ENCODE results near the gene RALGAPA1. TPM values are rescaled to one million over a fixed set of nuclear protein-coding genes. Genes with fewer than 3 reads are reported as not detected.

RALGAPA1 gene
- total RNA-seq, 2 donors from 2014 or later, result 65.8 to 73.2 TPM

DNA sequence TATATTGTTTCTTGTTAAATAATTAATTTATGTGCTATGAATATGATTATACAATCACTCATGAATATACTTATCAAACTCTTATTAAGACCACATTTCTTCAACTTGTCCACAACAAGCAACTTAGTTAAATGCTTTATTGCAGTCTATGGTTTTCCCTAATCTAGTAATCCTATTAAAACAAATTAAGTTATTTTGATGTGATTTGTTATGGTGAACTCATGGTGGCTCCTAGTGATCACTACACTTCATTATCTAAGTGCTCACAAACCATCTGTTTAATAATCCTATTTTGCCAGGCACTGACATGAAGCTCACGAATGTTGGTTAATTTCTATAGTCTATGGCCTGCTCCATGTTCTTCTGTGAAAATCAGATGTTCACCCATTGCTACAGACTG is 232.2 kb downstream of the RALGAPA1 start:
- intact Hi-C loops (cut with DNase I), result no loop called here
- no peak for DNase-seq (ENCODE audit: low spot score)

DNA sequence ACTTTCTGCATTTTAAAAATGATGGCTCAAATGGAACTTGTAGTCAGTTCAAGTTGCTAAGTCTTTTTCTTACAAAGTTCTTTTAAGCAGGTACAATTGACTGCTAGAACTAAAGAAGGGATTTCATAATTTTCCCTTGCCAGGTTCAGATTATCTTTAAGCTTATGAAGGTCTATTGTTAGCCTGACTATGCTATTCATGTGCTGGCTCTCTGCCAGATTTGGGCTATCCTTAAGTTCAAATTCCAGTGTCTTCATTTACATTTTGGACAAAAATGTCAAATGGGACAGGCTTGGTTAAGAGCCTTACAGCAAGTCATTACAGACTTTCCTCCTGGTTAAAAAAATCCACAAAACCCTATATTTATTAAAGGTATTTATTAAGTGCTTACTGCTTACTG is 232.8 kb downstream of the RALGAPA1 start:
- intact Hi-C loops (cut with DNase I), result no loop called here

DNA sequence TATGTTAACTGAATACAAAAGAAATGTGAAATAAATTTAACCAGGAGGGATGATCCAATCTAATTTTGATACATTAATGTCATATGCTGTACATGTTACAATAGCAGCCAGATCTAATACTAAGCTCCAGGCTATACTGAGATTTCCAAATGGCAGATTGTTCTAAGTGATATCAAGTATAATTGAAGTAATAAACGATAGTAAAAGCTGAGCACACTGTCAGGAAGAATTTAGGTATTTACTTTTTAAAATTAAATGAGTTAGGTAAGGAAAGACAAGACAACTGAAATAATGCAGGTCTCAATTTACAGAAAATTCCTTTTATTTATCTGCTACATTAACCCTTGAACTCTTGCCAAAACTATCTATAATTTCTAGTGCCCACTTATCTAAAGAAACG is 235.2 kb downstream of the RALGAPA1 start:
- intact Hi-C loops (cut with DNase I), result no loop called here
- no peak for DNase-seq (ENCODE audit: low spot score)

More for the DNA sequence above, 232.8 kb downstream of the RALGAPA1 start:
- DNase-seq (ENCODE audit: low spot score), result no peak

DNA sequence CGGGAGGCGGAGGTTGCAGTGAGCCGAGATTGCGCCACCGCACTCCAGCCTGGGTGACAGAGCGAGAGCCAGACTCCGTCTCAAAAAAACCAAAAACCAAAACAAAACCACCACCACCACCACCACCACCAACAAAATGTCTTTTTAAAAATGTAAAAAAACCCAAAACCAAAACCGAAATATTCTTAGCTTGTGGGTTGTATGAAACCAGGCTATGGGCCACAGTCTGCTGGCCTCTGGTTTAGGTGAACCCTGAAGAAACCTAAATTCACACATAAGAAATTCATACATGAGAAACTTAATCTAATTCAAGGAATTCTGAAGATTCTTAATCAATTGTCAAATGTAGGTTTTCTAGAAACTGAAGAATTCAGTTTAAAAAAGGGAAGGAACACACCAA is 237.5 kb downstream of the RALGAPA1 start:
- no peak for DNase-seq (ENCODE audit: low spot score)
- intact Hi-C loops (cut with DNase I), result no loop called here

DNA sequence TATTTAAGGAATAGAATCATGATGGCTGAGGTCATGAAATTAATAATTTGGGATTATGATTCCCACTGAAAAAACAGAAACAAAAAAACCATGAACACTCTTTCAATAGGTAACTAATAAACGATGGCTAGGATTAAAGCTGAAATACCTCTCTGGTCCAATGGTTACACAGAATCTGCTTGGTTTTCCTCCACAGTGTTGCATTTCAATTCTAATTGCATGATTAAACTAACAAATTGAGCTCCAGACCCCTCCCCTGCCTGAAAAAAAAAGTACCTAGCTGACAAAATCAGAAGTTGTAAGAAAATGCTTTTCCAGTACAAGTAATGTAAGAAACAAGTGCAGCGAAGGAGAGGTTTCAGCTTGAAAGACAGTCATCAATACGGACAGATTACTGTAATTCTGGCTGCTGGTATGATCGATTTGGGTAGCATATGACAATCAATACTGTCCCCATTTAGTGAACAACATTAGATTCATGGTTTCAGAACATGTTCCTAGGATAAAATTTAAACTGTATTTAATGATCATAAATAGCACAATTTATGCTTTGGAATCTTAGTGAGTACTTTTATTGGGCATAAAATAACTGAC is 243.1 kb downstream of the RALGAPA1 start:
- DNase-seq (ENCODE audit: low spot score), result no peak
- intact Hi-C loops (cut with DNase I), result no loop called here

DNA sequence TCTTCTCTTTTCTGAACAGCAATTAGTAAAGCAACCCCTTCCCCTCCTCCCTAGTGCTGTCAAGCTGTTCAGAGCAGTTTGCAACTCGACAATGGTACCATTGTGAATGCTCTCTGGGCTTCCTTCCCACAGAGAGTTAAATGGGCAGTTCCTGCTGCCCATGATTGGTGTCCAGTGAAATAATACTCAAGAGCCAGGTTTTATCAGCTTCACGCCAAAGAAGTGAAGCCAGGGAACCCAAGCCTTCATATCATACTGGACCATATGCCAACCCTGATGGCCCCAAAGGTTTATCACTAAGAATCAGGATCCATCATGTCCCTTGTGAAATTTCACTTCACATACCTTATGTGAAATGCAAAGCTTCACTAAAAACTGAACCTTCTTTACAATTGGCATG is 250.4 kb downstream of the RALGAPA1 start:
- DNase-seq (ENCODE audit: low spot score), result no peak
- intact Hi-C loops (cut with DNase I), result no loop called here

DNA sequence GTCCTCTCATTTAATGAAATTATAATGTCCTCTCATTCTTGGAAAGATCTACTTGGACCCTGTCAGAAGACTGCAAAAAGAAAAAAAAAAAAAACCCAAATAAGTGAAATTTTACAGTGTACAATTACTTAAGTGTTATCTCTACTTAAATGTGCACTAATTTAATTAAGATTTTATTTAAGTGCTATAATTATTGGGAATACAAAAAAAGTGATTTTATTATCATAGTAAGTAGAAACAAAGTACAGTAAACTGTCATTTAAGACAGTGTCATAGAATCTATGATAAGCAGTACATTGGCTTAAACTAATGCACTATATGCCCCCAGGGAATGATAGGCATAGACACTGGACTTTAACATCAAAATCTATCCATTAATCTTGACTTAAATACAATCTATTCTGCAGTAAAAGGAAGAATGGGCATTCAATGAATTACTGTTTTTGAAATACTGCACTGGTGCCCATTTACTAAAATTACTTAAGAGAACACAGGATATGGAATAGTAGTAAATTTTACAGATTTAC is 251.8 kb downstream of the RALGAPA1 start:
- DNase-seq (ENCODE audit: low spot score), result no peak
- intact Hi-C loops (cut with DNase I), result no loop called here

DNA sequence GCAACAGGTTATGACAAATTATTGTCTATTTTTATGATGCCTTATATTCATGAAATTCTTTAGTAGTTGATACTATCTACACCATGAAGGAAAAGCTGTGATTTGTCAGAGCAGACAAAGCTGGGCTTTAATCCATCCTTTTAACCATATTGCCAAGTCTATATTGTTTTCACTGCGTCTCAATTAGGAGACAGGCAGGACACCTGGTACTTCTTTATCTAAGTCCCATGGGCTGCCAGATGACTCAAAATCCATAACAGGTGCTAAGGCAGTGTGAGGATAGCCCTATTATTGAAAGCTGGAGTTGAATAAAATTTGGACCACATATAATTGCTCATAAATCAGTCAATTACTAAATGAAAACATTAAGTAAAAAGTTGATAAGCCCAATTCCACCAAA is 252.5 kb downstream of the RALGAPA1 start:
- intact Hi-C loops (cut with DNase I), result no loop called here

DNA sequence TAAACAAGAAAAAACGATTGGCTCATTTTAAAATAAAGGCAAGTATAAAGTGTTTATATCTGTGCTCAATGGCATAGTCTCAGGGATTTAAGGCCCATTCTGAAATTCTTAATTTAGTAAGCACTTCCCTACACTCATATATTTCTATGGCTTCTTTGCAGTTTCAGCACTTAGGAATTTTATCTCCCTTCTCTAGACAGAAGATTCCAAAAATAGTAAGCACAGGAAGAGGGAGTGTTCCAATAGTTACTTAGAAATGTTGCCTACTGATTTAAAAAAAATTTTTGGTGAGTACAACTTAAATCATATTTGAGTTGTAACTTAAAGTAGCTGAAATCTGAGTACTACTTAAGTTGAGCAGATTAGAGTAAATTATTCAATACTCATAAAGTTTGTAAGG is 255.3 kb downstream of the RALGAPA1 start:
- no peak for DNase-seq (ENCODE audit: low spot score)
- intact Hi-C loops (cut with DNase I), result no loop called here

More for the DNA sequence above, 252.5 kb downstream of the RALGAPA1 start:
- no peak for DNase-seq (ENCODE audit: low spot score)

DNA sequence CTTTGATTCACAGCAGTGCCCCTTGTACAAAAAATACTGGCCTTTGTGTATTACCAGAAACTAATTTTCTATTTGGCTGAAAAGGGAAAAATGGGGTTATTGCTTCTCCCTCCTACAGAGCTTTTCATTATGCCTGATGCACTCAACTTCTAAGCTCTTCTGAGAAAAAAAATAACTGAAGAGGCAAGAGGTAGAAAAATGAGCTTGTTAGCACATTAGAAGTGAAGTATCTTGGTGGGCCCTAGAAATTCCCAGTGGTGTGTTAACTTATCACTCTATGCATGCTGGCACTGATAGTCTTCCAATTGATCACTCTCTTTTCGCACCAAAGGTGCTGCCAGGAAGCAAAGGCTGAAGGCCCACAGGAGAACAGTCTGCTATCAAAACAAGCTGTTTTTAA is 258.0 kb downstream of the RALGAPA1 start:
- no peak for DNase-seq (ENCODE audit: low spot score)
- intact Hi-C loops (cut with DNase I), result no loop called here

DNA sequence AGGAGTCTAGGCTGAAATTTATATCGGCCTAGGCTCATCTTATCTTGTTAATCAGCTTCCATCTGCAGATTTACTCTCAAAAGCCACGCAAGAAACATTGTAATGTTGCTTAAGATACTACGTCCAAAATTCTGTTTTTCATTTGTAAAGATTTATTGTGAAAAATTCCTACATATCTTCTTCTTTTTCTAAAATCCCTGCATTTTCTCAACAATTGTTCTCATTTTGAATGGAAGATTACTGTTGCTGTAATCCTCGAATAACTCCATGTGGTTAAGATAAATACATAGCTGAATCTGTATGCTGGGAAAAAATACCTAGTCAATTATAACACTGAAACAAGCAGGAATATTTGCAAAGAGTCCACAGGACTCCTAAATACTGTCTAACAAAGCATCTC is 259.5 kb downstream of the RALGAPA1 start:
- intact Hi-C loops (cut with DNase I), result no loop called here
- DNase-seq (ENCODE audit: low spot score), result no peak

DNA sequence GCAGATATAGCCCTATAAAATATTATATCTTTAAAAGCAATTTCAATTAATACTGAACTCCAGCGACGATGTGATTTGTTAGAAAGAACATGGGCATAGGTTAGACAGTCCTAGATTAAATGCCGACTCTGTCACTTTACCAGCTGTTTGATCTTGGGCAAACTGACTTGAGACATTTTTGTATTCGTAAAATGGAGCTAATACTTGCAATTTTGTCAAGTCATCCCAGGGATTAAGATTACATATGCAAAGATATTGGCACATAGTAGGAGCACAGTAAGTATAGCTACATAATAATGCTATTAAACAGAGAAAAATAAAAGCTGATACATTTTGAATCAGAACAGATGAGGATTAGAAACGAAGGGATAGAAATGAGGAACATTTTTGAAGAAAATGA is 266.1 kb downstream of the RALGAPA1 start:
- DNase-seq (ENCODE audit: low spot score), result no peak
- intact Hi-C loops (cut with DNase I), result no loop called here

DNA sequence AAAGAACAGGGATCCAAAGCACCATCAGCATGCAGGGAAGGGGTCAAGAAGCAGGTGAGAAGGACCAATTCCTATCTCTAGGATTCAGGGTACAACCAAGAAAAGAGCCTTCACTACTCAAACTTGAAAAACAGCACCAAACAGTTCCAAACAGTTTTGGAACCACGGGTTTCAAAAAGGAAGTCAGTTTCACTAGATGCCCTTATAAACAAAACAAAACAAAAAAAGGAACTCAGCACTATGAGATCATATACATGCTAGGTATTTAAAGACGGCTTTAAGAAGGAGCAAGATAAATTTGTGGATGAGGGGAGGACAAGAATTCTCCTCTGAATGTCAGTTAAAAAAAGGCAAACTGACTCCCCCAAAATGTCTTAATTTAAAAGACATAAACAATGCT is 269.1 kb downstream of the RALGAPA1 start:
- DNase-seq (ENCODE audit: low spot score), result no peak
- intact Hi-C loops (cut with DNase I), result no loop called here

DNA sequence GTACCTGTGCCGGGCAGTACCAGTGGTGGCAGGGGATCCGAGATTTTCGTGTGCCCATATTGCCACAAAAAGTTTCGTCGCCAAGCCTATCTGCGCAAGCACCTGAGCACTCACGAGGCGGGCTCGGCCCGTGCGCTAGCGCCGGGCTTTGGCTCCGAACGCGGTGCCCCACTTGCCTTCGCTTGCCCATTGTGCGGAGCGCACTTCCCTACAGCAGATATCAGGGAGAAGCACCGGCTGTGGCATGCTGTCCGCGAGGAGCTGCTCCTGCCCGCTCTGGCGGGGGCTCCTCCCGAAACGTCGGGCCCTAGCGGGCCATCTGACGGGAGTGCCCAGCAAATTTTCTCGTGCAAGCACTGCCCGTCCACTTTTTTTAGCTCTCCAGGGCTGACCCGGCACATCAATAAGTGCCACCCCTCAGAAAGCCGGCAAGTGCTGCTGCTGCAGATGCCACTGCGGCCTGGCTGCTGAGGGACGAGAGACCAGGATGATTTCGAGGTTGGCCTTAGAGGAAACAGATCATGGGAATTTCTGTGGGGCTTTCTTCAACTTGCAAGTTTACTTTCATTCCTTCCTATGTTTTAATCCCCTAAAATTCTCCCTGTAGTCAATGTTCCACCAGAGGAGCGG is 273.5 kb downstream of the RALGAPA1 start:
- no peak for DNase-seq (ENCODE audit: low spot score)
- intact Hi-C loops (cut with DNase I), result no loop called here

DNA sequence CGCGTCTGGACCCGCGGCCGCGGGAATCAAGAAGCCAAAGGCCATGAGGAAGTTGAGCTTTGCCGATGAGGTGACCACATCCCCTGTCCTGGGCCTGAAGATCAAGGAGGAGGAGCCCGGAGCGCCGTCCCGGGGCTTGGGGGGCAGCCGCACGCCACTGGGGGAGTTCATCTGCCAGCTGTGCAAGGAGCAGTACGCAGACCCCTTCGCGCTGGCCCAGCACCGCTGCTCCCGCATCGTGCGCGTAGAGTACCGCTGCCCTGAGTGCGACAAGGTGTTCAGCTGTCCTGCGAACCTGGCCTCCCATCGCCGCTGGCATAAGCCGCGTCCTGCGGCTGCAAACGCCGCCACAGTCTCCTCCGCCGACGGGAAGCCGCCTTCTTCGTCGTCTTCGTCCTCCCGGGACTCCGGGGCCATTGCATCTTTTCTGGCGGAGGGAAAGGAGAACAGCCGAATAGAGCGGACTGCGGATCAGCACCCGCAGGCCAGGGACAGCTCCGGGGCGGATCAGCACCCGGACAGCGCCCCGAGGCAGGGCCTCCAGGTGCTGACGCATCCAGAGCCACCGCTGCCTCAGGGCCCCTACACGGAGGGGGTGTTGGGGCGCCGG is 274.1 kb downstream of the RALGAPA1 start:
- DNase-seq (ENCODE audit: low spot score), result peak; percentile 90
- intact Hi-C loops (cut with DNase I), result no loop called here

DNA sequence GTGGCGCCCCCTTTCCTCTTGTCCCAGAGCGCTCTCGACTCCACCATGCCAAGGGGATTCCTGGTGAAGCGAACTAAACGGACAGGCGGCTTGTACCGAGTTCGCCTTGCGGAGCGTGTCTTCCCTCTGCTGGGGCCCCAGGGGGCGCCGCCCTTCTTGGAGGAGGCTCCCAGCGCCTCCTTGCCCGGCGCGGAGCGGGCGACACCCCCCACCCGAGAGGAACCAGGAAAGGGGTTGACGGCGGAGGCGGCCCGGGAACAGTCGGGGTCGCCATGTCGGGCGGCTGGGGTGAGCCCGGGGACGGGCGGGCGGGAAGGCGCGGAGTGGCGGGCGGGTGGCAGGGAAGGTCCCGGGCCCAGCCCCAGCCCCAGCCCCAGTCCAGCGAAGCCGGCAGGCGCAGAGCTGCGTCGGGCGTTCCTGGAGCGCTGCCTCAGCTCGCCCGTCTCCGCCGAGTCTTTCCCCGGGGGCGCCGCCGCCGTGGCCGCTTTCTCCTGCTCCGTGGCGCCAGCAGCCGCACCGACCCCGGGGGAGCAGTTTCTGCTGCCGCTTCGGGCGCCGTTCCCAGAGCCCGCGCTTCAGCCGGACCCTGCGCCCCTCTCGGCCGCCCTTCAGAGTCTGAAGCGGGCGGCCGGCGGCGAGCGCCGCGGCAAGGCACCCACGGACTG is 274.8 kb downstream of the RALGAPA1 start:
- peak; percentile 78 for DNase-seq (ENCODE audit: low spot score)
- intact Hi-C loops (cut with DNase I), result no loop called here

DNA sequence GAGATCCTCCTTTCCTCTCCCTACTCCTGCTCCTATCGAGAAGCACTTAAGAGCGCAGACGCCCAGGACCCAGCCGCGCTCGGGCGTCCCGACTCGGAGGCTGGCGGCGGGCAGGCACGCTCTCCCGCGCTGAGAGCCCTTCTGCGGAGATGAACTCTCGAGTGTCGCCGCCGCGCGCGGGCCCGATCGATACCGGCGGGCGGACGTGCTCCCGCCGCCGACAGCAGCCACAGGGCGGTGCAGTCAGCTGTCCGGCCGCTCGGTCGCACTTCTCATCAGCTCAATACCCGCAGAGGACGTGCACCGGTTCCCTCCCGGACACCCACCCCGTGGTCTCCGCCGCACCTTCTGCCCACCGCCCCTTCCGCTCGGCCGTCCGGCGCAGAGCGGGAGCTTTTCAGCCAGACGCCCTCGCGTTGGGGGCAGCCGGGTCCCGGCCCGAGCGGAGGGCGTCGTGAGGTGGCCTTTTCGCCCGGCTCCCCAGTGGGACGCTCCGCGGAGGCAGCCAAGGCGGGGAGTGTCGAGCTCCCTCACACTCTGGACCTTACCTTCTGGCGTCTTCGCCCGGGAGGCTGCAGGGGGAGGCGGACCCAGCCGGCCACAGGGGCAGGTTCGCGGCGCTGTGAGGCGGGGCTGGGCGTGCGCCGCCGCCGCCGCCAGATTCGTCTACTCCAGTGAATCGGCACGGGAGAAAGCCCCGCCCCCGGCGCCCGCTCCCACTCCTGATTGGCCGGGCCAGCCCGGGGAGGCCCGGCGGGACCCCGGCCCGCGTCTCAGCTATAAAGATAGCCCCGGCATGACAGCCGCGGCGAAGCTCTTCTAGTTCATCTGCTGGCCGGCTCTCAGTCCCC is 275.5 kb downstream of the RALGAPA1 start, which contains the start of gene INSM2:
Gene INSM2 (plus strand): TSS at position 808 of the 851 bp plus-strand sequence. CDS start 89 bp downstream, outside the sequence.
- peak; percentile 82 for DNase-seq (ENCODE audit: low spot score)
- intact Hi-C loops (cut with DNase I), result no loop called here

DNA sequence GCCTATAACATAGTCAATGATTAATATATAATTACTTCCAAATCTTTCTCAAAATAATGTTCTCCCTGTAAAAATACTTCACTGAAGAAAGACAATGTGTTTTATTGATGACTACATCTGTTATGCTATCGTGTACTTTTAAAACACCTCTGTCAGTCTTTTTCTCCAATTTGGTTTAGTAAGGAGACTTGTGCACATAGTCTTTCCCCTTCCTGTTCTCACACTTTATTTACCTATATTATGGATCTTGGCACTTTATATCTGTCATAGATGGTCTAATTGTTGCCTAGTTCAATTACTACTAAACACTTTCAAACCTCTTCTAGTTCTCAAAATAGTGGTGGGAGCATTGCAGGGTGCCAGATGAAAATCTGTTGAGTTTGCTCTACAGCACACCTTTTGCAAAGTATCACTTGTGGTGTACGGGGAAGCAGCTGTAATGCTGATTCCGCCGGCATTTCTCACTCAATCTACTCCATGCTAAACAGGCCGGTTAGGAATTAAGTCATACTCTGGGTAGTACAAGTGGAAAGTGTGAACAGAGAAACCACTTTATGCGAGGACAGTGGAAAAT is 276.2 kb downstream of the RALGAPA1 start:
- no peak for DNase-seq (ENCODE audit: low spot score)
- intact Hi-C loops (cut with DNase I), result no loop called here
